Retinal pigment epithelial cell (primary cell): Measurements from ENCODE around the gene RAB8B.

Experiments
- DNase-seq: peaks from one replicate; pipeline ENCODE4 v3.0.0-alpha.2; 2010; ENCODE audit warnings: low read depth
- H3K4me3 ChIP-seq: 2 replicates; pipeline ENCODE4 v1.5.1; 2011; ENCODE audit warnings: mild to moderate bottlenecking, low read length, control low read depth, moderate library complexity
- CTCF ChIP-seq: conservative IDR thresholded peaks from 2 replicates; pipeline ENCODE4 v1.5.1; 2011; ENCODE audit warnings: low read depth, low read length, control low read depth, inconsistent platforms

The RAB8B gene

GRCh38 chr15:63219196-63219710 is 29.8 kb downstream of the RAB8B start:
- DNase-seq, result no peak
- no peak overlapping the region for H3K4me3 ChIP-seq
- TF ChIP-seq CTCF, result no peak

DNA sequence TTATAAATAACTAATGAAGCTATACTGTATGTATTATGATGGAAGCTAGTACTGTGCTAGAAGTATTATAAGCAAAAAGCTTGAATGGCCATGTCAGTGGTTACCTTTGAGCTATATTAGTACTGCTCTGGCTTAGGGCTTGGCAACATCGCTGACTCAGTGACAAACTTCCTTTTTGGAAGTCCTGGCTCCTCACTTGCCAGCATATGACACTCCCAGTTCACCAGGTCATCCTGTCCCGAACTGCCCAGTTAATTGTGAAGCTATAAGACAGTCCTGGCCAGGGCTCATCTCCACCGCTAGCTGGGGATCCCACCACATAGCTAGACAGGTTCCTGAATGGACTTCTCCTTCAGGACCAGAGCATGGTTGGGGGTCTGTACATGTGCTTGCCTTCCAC is 31.9 kb downstream of the RAB8B start:
- DNase-seq, result no peak
- H3K4me3 ChIP-seq, result no peak overlapping the region
- TF ChIP-seq CTCF, result no peak

DNA sequence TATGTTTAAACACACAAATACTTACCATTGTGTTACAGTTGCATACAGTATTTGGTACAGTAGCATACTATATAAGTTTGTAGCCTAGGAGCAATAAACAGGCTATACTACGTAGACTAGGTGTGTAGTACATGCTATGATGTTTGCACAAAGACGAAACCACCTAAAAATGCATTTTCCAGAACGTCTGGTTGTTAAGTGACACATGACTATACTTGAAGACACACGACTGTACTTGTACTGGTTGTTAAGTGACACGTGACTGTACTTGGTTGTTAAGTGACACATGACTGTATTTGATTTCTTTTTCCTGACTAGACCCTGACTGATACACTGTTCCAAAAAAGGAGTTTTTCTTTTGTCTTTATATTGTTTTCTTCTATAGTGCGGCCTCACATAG is 34.1 kb downstream of the RAB8B start:
- H3K4me3 ChIP-seq, result no peak overlapping the region
- no peak for TF ChIP-seq CTCF
- DNase-seq, result no peak

- H3K4me3 ChIP-seq, result no peak overlapping the region
- no peak for TF ChIP-seq CTCF
These were observed 36.0 kb downstream of the RAB8B start for GRCh38 chr15:63225381-63225780.

DNA sequence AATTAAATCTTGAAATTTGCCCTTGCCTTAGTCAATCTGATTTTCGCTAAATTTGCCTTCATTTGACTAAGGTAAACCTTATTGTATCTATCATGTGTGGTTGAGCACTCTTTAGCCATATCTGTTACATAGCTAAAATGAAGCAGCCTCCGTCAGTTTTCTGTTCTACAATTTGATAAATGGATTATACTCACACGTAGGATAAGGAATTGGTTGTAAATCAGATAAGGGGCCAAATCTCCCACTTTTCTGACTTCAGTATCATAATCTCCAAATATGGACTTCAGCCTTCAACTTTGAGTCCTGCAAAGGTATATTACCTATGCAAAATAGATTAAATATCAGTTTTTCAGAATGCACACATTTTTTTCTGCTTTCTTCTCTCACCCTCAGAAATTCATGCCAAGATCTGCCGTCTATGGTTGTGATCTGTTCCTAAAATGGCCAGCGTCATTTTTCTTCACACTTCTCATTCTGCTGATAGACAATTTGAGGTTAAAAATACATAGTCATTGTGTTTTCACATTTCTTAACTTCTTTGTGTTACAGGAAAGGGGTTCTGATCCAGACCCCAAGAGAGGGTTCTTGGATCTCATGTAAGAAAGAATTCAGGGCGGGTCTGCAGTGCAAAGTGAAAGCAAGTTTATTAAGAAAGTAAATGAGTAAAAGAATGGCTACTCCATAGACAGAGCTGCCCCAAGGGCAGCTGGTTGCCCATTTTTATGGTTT is 36.9 kb downstream of the RAB8B start:
- no peak for DNase-seq
- TF ChIP-seq CTCF, result no peak
- no peak overlapping the region for H3K4me3 ChIP-seq

More at GRCh38 chr15:63225381-63225780, 36.0 kb downstream of the RAB8B start:
- DNase-seq, result no peak

DNA sequence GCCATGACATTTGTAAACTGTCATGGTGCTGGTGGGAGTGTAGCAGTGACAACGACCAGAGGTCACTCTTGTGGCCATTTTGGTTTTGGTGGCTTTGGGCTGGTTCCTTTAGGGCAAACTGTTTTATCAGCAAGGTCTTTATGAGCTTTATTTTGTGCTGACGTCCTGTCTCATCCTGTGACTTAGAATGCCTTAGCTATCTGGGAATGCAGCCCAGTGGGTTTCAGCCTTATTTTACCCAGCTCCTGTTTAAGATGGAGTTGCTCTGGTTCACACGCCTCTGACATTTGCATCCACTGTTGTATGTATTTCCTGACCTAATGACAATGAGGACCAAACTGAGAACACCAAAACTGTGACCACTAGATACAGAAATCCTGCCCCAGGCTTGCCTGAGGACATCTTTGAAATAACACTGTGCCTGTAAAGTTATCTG is 37.6 kb downstream of the RAB8B start:
- no peak overlapping the region for H3K4me3 ChIP-seq

More for the DNA sequence above, 37.6 kb downstream of the RAB8B start:
- TF ChIP-seq CTCF, result no peak
- no peak for DNase-seq
